Breast epithelium (tissue), 3 donors: ENCODE measurements around the gene RPS19.

Experiments used
- CTCF ChIP-seq, 3 donors: fragments of 450-650 bp; IDR thresholded peaks; one replicate each; pipeline ENCODE4 v1.5.1; 2016 to 2017; ENCODE audit warnings: antibody characterized with exemption in 3 of 3, mild to moderate bottlenecking in 3 of 3, moderate library complexity in 3 of 3
- POLR2A ChIP-seq: fragments of 450-650 bp; IDR thresholded peaks from one replicate; pipeline ENCODE4 v1.6.1; 2016; ENCODE audit warnings: antibody characterized with exemption, mild to moderate bottlenecking, moderate library complexity
- POLR2AphosphoS5 ChIP-seq, 3 donors: sonication (generic); formaldehyde crosslinking; IDR thresholded peaks; one replicate each; pipeline ENCODE4 v1.6.1; 2017; ENCODE audit warnings: antibody characterized with exemption in 3 of 3

- TF ChIP-seq CTCF (IDR thresholded peaks at IDR 0.05) (no peak), POLR2A (no peak), POLR2AphosphoS5 (IDR thresholded peaks at IDR 0.05) (no peak)
These were observed 19.0 kb downstream of the RPS19 start for GRCh38 chr19:41879080-41879479.
